Mesenchymal stem cell (in vitro differentiated cells and primary cell): ENCODE measurements around the gene AHCYL1.

Source experiments
- DNase-seq: peaks from one replicate; pipeline ENCODE4 v3.0.0-alpha.2; 2013
- H2AFZ ChIP-seq: one replicate; pipeline ENCODE4 v1.6.1; 2013; ENCODE audit warnings: low read depth, mild to moderate bottlenecking, control low read depth, inconsistent platforms, low read length, moderate library complexity
- H2AK5ac ChIP-seq: 2 replicates; pipeline ENCODE4 v1.6.1; 2013; ENCODE audit warnings: low read length, moderate library complexity, mild to moderate bottlenecking, inconsistent platforms; ENCODE audit not compliant: severe bottlenecking
- H2BK120ac ChIP-seq: one replicate; pipeline ENCODE4 v1.6.1; 2013; ENCODE audit warnings: low read depth, mild to moderate bottlenecking, inconsistent platforms, low read length, moderate library complexity
- H2BK12ac ChIP-seq, 2 experiments: one replicate each; pipeline ENCODE4 v1.6.1; 2013; ENCODE audit warnings: inconsistent platforms in 2 of 2, low read length in 2 of 2, mild to moderate bottlenecking in 2 of 2, moderate library complexity in 2 of 2, control low read depth in 1 of 2
- H2BK15ac ChIP-seq: one replicate; pipeline ENCODE4 v1.6.1; 2013; ENCODE audit warnings: mild to moderate bottlenecking, low read depth, inconsistent platforms; ENCODE audit not compliant: poor library complexity, severe bottlenecking
- H2BK5ac ChIP-seq: 2 replicates; pipeline ENCODE4 v1.6.1; 2013; ENCODE audit warnings: low read depth, mild to moderate bottlenecking, low read length, control low read depth, inconsistent platforms; ENCODE audit not compliant: poor library complexity, severe bottlenecking
- H3K14ac ChIP-seq, 2 experiments: one replicate each; pipeline ENCODE4 v1.6.1; 2013; ENCODE audit warnings: inconsistent platforms in 2 of 2, low read length in 2 of 2, control low read depth in 1 of 2, mild to moderate bottlenecking in 1 of 2, moderate library complexity in 1 of 2
- H3K18ac ChIP-seq, 2 experiments: one replicate each; pipeline ENCODE4 v1.6.1; 2013; ENCODE audit warnings: inconsistent platforms in 2 of 2, low read length in 2 of 2, control low read depth in 1 of 2, low read depth in 1 of 2, mild to moderate bottlenecking in 1 of 2
- H3K23ac ChIP-seq, 2 experiments: one replicate each; pipeline ENCODE4 v1.6.1; 2013; ENCODE audit warnings: inconsistent platforms in 2 of 2, low read length in 2 of 2, mild to moderate bottlenecking in 2 of 2, moderate library complexity in 2 of 2, control low read depth in 1 of 2
- H3K27ac ChIP-seq: 2 replicates; pipeline ENCODE4 v1.5.1; 2013; ENCODE audit warnings: mild to moderate bottlenecking, moderate library complexity, low read length, control low read depth, inconsistent platforms; ENCODE audit not compliant: poor library complexity, severe bottlenecking
- H3K27me3 ChIP-seq, 2 experiments: 2 replicates each; pipeline versions ENCODE4 v1.6.1 to v1.7.0; 2013; ENCODE audit warnings: low read length in 2 of 2, mild to moderate bottlenecking in 2 of 2, moderate library complexity in 2 of 2, control low read depth in 1 of 2, inconsistent platforms in 1 of 2; ENCODE audit not compliant: control insufficient read depth in 1 of 2, insufficient read depth in 1 of 2
- H3K36me3 ChIP-seq, 2 experiments: 2 replicates each; pipeline versions ENCODE4 v1.6.1 to v1.7.0; 2013; ENCODE audit warnings: low read length in 2 of 2, control low read depth in 1 of 2, inconsistent platforms in 1 of 2, low read depth in 1 of 2, mild to moderate bottlenecking in 1 of 2; ENCODE audit not compliant: insufficient read depth in 2 of 2, control insufficient read depth in 1 of 2
- H3K4ac ChIP-seq, 2 experiments: one replicate each; pipeline ENCODE4 v1.6.1; 2013; ENCODE audit warnings: inconsistent platforms in 2 of 2, low read length in 2 of 2, mild to moderate bottlenecking in 2 of 2, moderate library complexity in 2 of 2, control low read depth in 1 of 2, low read depth in 1 of 2
- H3K4me1 ChIP-seq: 2 replicates; pipeline ENCODE4 v1.6.1; 2013; ENCODE audit warnings: low read depth, low read length, control low read depth; ENCODE audit not compliant: control insufficient read depth, insufficient read depth
- H3K4me2 ChIP-seq: 2 replicates; pipeline ENCODE4 v1.6.1; 2013; ENCODE audit warnings: low read length, mild to moderate bottlenecking, inconsistent platforms; ENCODE audit not compliant: poor library complexity, severe bottlenecking
- H3K4me3 ChIP-seq, 2 experiments: 2 replicates each; pipeline versions ENCODE4 v1.5.1 to v1.7.0; 2013; ENCODE audit warnings: low read length in 2 of 2, mild to moderate bottlenecking in 2 of 2, control low read depth in 1 of 2, low read depth in 1 of 2; ENCODE audit not compliant: insufficient read depth in 1 of 2
- H3K79me1 ChIP-seq: replicated peaks from 2 replicates; pipeline ENCODE4 v1.6.1; 2013; ENCODE audit warnings: mild to moderate bottlenecking, control low read depth, low read length, inconsistent platforms; ENCODE audit not compliant: poor library complexity, severe bottlenecking
- H3K9ac ChIP-seq: 2 replicates; pipeline ENCODE4 v1.7.0; 2013; ENCODE audit warnings: mild to moderate bottlenecking, low read length, moderate library complexity
- H3K9me3 ChIP-seq: 2 replicates; pipeline ENCODE4 v1.7.0; 2013; ENCODE audit warnings: mild to moderate bottlenecking, low read length; ENCODE audit not compliant: control insufficient read depth
- H4K8ac ChIP-seq: one replicate; pipeline ENCODE4 v1.6.1; 2013; ENCODE audit warnings: inconsistent platforms, mild to moderate bottlenecking, low read length, moderate library complexity
- H4K91ac ChIP-seq: one replicate; pipeline ENCODE4 v1.6.1; 2013; ENCODE audit warnings: mild to moderate bottlenecking, low read length, inconsistent platforms
- WGBS: methylation state at CpG from one replicate; pipeline ENCODE4 v1.1.7; 2013; ENCODE audit warnings: mixed read lengths; 5-methylcytosine and 5-hydroxymethylcytosine counted together

AHCYL1 gene

GRCh38 chr1:110065841-110066240 is 81.3 kb downstream of the AHCYL1 start:
- Histone ChIP-seq H3K27me3 (peaks cover 42 to 61% of the 10 kb centered on the region in 2 experiments), H2BK12ac (no peak overlapping the region), H4K8ac (no peak overlapping the region), H3K23ac (no peak overlapping the region), H3K4me3 (no peak overlapping the region), H3K9me3 (peaks cover 3% of the 10 kb centered on the region), H3K79me1 (no peaks in the 10 kb centered on the region), H3K4ac (no peak overlapping the region), H2BK15ac (no peak overlapping the region), H4K91ac (no peak overlapping the region), H3K36me3 (peaks cover 0 to 25% of the 10 kb centered on the region in 2 experiments), H3K9ac (no peak overlapping the region), H3K4me1 (peaks cover 26% of the 10 kb centered on the region), H3K4me2 (no peak overlapping the region), H3K18ac (no peak overlapping the region), H3K14ac (no peak overlapping the region), H2BK5ac (no peak overlapping the region), H3K27ac (no peak overlapping the region), H2BK120ac (no peak overlapping the region), H2AFZ (no peak overlapping the region), H2AK5ac (no peak overlapping the region)
- 87% methylated on average over 5 of the region's 5 CpGs for WGBS
- no peak for DNase-seq

DNA sequence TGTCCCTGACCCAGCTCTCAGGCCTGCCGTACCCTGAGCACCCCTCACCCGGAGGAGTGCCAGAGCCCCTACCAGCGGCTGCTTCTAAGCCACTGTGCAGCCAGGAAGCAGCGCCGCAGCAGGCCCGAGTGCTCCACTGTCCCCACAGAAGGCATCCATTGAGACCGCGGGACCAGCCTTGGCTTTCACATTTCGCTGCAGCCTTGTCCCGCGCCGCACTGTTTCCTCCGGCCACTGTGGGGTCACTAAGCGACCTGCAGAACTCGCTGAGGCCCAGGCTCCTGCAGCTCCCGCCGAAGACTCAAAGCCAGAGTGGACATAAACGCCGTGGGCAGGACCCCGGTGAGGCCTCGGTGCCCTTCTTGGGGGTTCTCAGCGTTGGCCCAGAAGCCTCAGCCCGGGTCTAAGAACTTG is 82.9 kb downstream of the AHCYL1 start:
- Histone ChIP-seq H2BK12ac (no peak overlapping the region), H2BK15ac (no peak overlapping the region), H3K14ac (no peak overlapping the region), H2BK5ac (no peak overlapping the region), H3K4ac (no peak overlapping the region), H3K9ac (no peak overlapping the region), H3K9me3 (peaks cover 3% of the 10 kb centered on the region), H3K4me3 (peak overlapping the region in 1 of 2 experiments; percentile 33), H3K18ac (no peak overlapping the region), H3K27me3 (peaks cover 59 to 77% of the 10 kb centered on the region in 2 experiments), H4K91ac (no peak overlapping the region), H2AFZ (no peak overlapping the region), H3K36me3 (peaks cover 0 to 13% of the 10 kb centered on the region in 2 experiments), H2AK5ac (no peak overlapping the region), H2BK120ac (no peak overlapping the region), H3K4me2 (no peak overlapping the region), H3K79me1 (no peaks in the 10 kb centered on the region), H3K27ac (no peak overlapping the region), H4K8ac (no peak overlapping the region), H3K23ac (peak overlapping the region in 1 of 2 experiments; percentile 9), H3K4me1 (peaks cover 26% of the 10 kb centered on the region)
- no peak for DNase-seq
- 15% methylated on average over 23 of the region's 23 CpGs for WGBS

GRCh38 chr1:110067893-110068645 is 83.5 kb downstream of the AHCYL1 start:
- Histone ChIP-seq H3K4ac (no peak overlapping the region), H3K18ac (no peak overlapping the region), H3K4me2 (no peak overlapping the region), H4K8ac (no peak overlapping the region), H3K23ac (peak overlapping the region in 1 of 2 experiments; percentile 9), H3K27ac (no peak overlapping the region), H3K4me1 (peaks cover 26% of the 10 kb centered on the region), H4K91ac (no peak overlapping the region), H2AK5ac (no peak overlapping the region), H2BK120ac (no peak overlapping the region), H2BK15ac (no peak overlapping the region), H3K4me3 (peak overlapping the region in 1 of 2 experiments; percentile 33), H3K79me1 (no peaks in the 10 kb centered on the region), H3K9me3 (peaks cover 3% of the 10 kb centered on the region), H2BK12ac (no peak overlapping the region), H3K27me3 (peaks cover 64 to 83% of the 10 kb centered on the region in 2 experiments), H3K9ac (no peak overlapping the region), H2BK5ac (no peak overlapping the region), H3K36me3 (peaks cover 0 to 8% of the 10 kb centered on the region in 2 experiments), H2AFZ (no peak overlapping the region), H3K14ac (no peak overlapping the region)
- WGBS = 3% methylated on average over 68 of the region's 68 CpGs
- peak; percentile 24 for DNase-seq

- Histone ChIP-seq H3K4me1 (peaks cover 25% of the 10 kb centered on the region), H3K23ac (peak overlapping the region in 1 of 2 experiments; percentile 74), H4K91ac (peak overlapping the region; percentile 29), H3K79me1 (no peaks in the 10 kb centered on the region), H2BK5ac (no peak overlapping the region), H3K18ac (no peak overlapping the region), H2BK120ac (no peak overlapping the region), H3K27ac (no peak overlapping the region), H2BK12ac (no peak overlapping the region), H4K8ac (no peak overlapping the region), H3K9me3 (peaks cover 3% of the 10 kb centered on the region), H3K27me3 (peaks cover 70 to 90% of the 10 kb centered on the region in 2 experiments), H3K4ac (no peak overlapping the region), H3K36me3 (peaks cover 0 to 1% of the 10 kb centered on the region in 2 experiments), H3K4me3 (no peak overlapping the region), H3K14ac (no peak overlapping the region), H2BK15ac (no peak overlapping the region), H3K9ac (no peak overlapping the region), H2AFZ (no peak overlapping the region), H2AK5ac (no peak overlapping the region), H3K4me2 (no peak overlapping the region)
- peak; percentile 26 for DNase-seq
- WGBS = under 1% methylated on average over 59 of the region's 68 CpGs
These were observed 84.3 kb downstream of the AHCYL1 start for GRCh38 chr1:110068646-110069403.
